Body of pancreas (tissue), 4 donors: ENCODE measurements around the gene IFITM5.

Source experiments
- POLR2A ChIP-seq, 3 donors: fragments of 450-650 bp; IDR thresholded peaks; one replicate each; pipeline ENCODE4 v1.6.1; 2016; ENCODE audit warnings: antibody characterized with exemption in 3 of 3, mild to moderate bottlenecking in 2 of 3
- TF ChIP-seq, protein P1 (sequence below), 7 experiments: fragments of 450-650 bp in 4 of 7; fragments of 200-600 bp in 3 of 7; sonication (generic) in 3 of 7; IDR thresholded peaks; one replicate each; pipeline ENCODE4 v1.5.1; 2016 to 2019; ENCODE audit warnings: antibody characterized with exemption in 7 of 7

- no peak for TF ChIP-seq POLR2A (IDR thresholded peaks at IDR 0.05)
- TF ChIP-seq, protein P1, sequence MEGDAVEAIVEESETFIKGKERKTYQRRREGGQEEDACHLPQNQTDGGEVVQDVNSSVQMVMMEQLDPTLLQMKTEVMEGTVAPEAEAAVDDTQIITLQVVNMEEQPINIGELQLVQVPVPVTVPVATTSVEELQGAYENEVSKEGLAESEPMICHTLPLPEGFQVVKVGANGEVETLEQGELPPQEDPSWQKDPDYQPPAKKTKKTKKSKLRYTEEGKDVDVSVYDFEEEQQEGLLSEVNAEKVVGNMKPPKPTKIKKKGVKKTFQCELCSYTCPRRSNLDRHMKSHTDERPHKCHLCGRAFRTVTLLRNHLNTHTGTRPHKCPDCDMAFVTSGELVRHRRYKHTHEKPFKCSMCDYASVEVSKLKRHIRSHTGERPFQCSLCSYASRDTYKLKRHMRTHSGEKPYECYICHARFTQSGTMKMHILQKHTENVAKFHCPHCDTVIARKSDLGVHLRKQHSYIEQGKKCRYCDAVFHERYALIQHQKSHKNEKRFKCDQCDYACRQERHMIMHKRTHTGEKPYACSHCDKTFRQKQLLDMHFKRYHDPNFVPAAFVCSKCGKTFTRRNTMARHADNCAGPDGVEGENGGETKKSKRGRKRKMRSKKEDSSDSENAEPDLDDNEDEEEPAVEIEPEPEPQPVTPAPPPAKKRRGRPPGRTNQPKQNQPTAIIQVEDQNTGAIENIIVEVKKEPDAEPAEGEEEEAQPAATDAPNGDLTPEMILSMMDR (IDR thresholded peaks at IDR 0.05) = no peak
Observed at GRCh38 chr11:282171-282570, 17.2 kb downstream of the IFITM5 start.
